Measurements from ENCODE around the gene RCCD1.

RCCD1 gene

DNA sequence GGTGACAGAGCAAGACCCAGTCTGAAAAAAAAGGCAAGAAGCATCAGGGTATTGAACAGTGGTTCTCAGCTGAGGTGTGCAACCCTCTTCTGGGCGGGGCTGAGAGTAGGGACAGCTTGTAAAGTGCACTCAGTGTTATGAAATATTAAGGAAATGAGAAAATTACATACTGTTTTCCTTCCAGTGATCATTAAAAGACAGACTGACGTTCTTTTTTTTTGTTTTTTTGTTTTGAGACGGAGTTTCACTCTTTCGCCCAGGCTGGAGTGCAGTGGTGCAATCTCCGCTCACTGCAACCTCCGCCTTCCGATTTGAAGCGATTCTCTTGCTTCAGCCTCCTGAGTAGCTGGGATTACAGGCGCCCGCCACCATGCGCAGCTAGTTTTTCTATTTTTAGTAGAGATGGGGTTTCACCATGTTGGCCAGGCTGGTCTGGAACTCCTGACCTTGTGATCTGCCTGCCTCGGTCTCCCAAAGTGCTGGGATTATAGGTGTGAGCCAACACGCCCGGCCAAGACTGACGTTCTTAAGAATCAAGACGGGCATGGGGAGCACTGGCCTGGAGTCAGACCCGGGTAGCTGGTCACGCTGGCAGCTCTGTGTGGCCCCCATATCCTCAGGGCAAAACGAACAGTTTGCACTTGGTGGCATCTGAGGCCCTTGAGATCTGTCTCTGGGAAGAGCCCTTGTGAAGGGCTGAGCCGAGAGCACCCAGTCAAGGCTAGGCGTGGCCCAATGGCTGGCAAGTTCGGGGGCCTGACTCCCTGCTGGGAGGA, 40.2 kb upstream of the RCCD1 start:
- TF ChIP-seq, protein P1, sequence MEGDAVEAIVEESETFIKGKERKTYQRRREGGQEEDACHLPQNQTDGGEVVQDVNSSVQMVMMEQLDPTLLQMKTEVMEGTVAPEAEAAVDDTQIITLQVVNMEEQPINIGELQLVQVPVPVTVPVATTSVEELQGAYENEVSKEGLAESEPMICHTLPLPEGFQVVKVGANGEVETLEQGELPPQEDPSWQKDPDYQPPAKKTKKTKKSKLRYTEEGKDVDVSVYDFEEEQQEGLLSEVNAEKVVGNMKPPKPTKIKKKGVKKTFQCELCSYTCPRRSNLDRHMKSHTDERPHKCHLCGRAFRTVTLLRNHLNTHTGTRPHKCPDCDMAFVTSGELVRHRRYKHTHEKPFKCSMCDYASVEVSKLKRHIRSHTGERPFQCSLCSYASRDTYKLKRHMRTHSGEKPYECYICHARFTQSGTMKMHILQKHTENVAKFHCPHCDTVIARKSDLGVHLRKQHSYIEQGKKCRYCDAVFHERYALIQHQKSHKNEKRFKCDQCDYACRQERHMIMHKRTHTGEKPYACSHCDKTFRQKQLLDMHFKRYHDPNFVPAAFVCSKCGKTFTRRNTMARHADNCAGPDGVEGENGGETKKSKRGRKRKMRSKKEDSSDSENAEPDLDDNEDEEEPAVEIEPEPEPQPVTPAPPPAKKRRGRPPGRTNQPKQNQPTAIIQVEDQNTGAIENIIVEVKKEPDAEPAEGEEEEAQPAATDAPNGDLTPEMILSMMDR (conservative IDR thresholded peaks at IDR 0.05; ENCODE audit: low read depth, low read length) = no peak
- DNase-seq (ENCODE audit: low read depth) = no peak
- H3K4me3 ChIP-seq (ENCODE audit: low read length) = no peak overlapping the region

DNA sequence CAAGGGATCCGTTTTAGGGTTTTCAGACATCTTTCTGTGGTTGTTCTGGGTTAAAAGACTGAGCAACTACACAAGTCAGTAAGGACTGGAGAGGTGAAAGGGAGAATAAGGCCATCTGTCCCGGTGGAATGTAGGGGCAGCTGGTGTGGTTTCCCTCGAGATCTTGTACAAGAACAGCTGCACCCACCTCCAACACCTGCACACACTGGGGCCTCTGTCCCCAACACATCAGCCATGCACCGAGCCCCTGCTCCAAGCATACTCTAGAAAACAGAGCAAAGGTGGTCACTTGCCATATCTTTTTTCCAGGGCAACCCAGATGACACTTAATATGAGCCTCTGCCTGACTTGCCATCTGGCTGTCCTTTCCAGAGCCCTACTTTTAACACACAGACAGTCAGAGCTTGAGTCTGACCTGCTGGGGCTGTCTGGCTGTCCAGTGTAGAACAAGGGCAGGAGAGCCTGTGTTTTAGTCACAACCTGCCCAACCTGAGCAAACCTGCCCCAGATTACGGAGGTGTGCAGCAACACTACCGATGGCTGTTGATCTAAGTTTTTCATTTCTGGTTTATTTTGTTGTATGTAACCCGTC, 39.4 kb upstream of the RCCD1 start:
- no peak for DNase-seq (ENCODE audit: low read depth)
- no peak overlapping the region for H3K4me3 ChIP-seq (ENCODE audit: low read length)
- TF ChIP-seq, protein P1 (conservative IDR thresholded peaks at IDR 0.05; ENCODE audit: low read depth, low read length) = no peak

DNA sequence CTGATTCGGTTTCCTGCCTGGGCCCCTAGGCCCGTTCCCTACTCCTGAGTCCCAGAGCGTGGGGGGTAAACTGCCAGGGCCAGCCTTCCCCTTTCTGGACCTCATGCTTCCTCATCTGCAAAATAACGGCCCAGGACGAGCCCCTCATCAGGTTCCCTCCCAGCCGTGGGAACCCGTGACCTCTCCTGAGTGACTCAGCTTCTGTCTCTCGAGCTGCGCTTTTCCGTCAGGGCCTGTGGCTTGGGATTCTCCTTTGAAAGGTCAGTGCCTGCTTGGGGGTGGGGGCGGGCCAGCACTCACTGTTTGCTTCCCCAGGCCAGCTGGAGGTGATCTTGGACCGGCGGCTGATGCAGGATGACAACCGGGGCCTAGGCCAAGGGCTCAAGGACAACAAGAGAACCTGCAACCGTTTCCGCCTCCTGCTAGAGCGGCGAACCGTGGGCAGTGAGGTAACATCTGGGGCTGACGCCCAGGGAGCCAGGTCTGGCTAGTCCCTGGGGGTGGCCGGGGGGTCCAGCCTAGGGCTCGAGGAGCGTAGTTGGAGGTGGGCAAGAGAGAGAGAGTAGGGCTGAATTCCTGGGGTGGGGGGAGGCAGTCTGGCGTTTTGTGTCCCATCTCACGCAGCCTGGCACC, 38.8 kb upstream of the RCCD1 start:
- DNase-seq (ENCODE audit: low read depth) = no peak
- no peak overlapping the region for H3K4me3 ChIP-seq (ENCODE audit: low read length)
- TF ChIP-seq, protein P1 (conservative IDR thresholded peaks at IDR 0.05; ENCODE audit: low read depth, low read length) = no peak

DNA sequence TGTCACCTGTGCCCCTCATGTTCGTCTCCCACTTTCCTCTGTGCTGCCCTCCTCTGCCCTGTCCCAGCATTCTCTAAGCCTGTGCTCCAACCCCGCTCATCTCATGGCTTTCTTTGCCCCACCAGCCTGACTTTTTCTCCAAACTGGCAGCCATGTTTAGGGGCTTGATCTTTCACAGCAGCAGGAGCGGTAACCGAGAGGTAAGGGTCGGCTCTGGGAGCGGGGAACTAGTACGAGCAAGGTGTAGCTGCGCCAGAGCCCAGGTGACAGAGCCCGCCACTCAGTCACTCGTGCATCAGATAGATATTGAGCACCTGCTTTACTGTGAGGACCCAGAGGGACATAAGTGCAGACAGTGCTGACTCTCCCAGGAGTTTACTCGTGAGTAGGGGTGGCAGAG, 38.2 kb upstream of the RCCD1 start:
- no peak overlapping the region for H3K4me3 ChIP-seq (ENCODE audit: low read length)
- DNase-seq (ENCODE audit: low read depth) = no peak
- TF ChIP-seq, protein P1 (conservative IDR thresholded peaks at IDR 0.05; ENCODE audit: low read depth, low read length) = no peak

DNA sequence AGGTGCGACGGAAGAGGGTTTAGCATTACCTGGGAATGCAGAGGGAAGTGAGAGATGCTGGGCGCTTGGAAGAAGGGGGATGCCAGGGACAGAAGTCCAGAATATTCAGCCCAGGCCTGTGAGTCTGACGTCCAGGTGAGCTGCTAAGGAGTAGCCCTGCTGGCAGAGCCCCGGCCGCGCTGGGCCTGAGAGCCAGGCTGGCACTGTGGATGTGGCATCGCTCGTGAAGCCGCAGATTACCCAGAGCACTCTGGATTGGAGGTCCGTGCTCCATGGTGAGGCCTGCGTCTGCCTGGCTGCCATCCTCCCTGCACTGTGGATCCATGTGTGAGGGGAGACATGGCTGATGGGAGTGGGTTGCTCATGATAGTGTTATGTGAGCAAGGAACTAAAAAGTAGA, 37.1 kb upstream of the RCCD1 start:
- TF ChIP-seq, protein P1 (conservative IDR thresholded peaks at IDR 0.05; ENCODE audit: low read depth, low read length) = no peak
- no peak overlapping the region for H3K4me3 ChIP-seq (ENCODE audit: low read length)
- DNase-seq (ENCODE audit: low read depth) = no peak

DNA sequence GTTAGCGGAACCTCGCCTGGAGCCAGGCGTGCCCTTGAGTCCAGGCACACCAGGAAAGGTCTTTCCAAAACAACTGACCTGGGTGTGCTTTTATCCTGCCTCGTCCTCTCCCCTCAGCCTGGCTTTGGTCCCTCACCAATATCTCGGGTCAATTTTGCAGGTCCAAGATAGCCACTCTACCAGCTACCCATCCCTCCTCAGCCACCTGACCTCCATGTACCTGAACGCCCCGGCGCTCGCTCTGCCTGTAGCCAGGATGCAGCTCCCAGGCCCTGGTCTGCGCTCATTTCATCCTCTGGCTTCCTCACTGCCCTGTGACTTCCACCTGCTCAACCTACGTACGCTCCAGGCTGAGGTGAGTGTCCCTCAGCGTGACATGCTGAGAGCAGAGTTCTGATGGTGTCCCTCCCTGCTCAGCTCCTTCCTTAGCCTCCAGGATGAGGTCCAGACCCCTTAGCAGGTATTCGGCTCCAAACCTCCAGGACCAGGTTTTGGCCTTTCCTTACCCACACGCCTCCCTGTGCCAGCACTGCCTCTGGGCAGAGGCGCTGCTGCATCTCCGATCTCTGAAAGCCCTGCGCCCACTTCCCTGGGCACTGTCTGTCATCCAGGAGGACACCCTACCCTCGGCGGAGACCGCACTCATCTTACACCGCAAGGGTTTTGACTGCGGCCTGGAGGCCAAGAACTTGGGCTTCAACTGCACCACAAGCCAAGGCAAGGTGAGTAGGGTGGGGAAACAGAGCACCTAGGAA, 36.5 kb upstream of the RCCD1 start:
- no peak for DNase-seq (ENCODE audit: low read depth)
- TF ChIP-seq, protein P1 (conservative IDR thresholded peaks at IDR 0.05; ENCODE audit: low read depth, low read length) = no peak
- no peak overlapping the region for H3K4me3 ChIP-seq (ENCODE audit: low read length)

All from retinal pigment epithelial cell (primary cell).